ENCODE results near the gene SNTB2.
"Not testable (repeated sequence)": the region's sequence is repeated elsewhere in the genome, so short reads cannot be mapped to it uniquely, and the experiment has no call there.

SNTB2 gene

DNA sequence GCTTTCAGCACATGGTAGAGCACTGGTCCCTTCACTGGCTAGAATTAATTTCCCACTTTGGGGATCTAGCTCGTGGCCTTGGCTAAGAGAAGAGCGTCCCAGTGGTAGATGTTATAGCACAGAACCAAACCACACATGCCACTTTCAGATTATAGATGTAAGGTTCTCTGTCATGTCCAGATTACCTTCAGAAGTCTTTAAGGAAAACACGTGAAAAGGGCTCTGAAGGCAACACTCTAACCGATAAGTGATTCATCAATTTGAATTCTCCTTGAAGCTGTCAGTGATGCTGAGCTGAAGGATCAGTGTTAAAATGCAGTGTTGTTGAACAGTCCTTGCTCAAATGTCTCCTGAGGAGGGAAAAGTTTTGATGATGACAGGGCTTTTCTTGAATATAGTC lies 80.7 kb downstream of the SNTB2 start:
- no peaks in the 10 kb centered on the region for H3K27me3 ChIP-seq (ENCODE audit: insufficient read depth, low read length)
- H3K4me3 ChIP-seq (ENCODE audit: low read length), result no peak overlapping the region
- 95% methylated on average over 4 of the region's 4 CpGs for WGBS
- no peak overlapping the region for H3K27ac ChIP-seq (ENCODE audit: low read depth, low read length)
- peaks cover 33% of the 10 kb centered on the region for H3K36me3 ChIP-seq (ENCODE audit: insufficient read depth, low read length)
- H3K9ac ChIP-seq (ENCODE audit: low read depth, low read length), result no peak overlapping the region
- no peaks in the 10 kb centered on the region for H3K9me3 ChIP-seq (ENCODE audit: insufficient read depth, low read depth, low read length)
- H3K4me1 ChIP-seq (ENCODE audit: insufficient read depth, low read length), result no peaks in the 10 kb centered on the region

DNA sequence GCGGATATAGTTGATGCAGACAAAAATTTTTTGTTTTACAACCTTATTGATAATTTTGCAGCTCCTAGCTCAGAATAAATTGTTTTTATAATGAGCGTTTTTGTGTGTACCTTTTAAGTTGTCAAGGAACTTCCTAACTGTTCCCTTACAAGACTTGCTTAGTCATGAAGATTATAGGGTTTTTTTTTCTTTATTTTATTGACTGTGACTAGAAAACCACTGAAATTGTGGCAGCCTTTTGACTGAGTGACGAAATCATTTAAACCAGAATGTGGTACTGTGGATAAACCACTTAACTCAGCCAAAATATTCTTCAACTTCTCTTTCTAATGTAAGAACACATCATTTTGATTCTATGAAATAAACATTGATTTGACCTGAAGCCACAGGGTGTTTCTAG lies 83.4 kb downstream of the SNTB2 start:
- H3K9ac ChIP-seq (ENCODE audit: low read depth, low read length), result no peak overlapping the region
- H3K9me3 ChIP-seq (ENCODE audit: insufficient read depth, low read depth, low read length), result no peaks in the 10 kb centered on the region
- no peak overlapping the region for H3K4me3 ChIP-seq (ENCODE audit: low read length)
- H3K27me3 ChIP-seq (ENCODE audit: insufficient read depth, low read length), result no peaks in the 10 kb centered on the region
- peaks cover 33% of the 10 kb centered on the region for H3K36me3 ChIP-seq (ENCODE audit: insufficient read depth, low read length)
- no peak overlapping the region for H3K27ac ChIP-seq (ENCODE audit: low read depth, low read length)
- 93% methylated on average over 2 of the region's 3 CpGs for WGBS
- no peaks in the 10 kb centered on the region for H3K4me1 ChIP-seq (ENCODE audit: insufficient read depth, low read length)

DNA sequence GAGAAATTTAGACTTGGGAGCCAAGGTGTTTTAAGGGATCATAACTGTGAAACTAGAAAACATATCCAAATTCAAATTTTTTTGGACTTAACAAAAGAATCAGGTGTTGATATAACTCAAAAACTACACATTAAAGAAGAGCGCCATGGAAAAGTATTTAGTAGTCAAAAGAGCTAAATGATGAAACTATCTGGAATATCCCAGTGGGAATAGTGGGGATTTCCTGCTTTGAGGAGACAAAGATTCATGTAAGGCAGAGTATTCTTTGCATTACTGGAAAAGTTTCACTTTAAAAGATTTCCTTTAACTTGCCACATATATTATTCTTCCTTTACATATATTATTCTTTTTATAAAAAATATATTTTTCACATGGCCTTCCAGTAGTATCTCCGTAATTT lies 83.9 kb downstream of the SNTB2 start:
- WGBS, result 93% methylated on average over 2 of the region's 2 CpGs
- Histone ChIP-seq H3K9ac (ENCODE audit: low read depth, low read length) (no peak overlapping the region), H3K9me3 (ENCODE audit: insufficient read depth, low read depth, low read length) (no peaks in the 10 kb centered on the region), H3K4me3 (ENCODE audit: low read length) (no peak overlapping the region), H3K4me1 (ENCODE audit: insufficient read depth, low read length) (no peaks in the 10 kb centered on the region), H3K36me3 (ENCODE audit: insufficient read depth, low read length) (peaks cover 33% of the 10 kb centered on the region), H3K27ac (ENCODE audit: low read depth, low read length) (no peak overlapping the region), H3K27me3 (ENCODE audit: insufficient read depth, low read length) (no peaks in the 10 kb centered on the region)

DNA sequence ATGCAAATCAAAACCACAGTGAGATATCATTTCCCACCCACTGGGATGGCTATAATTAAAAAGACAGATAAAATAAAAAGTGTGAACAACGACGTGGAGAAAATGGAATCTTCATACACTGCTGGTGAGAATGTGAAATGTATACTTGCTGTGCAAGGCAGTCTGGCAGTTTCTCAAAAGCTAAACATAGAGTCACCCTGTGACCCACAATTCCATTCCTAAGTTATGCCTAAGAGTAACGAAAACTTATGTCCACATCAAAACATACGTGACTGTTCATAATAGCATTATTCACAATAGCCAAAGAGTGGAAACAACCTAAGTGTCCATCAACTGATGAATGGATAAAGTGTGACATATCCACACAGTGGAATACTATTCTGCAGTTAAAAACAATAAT lies 86.0 kb downstream of the SNTB2 start:
- Histone ChIP-seq H3K9ac (ENCODE audit: low read depth, low read length) (no peak overlapping the region), H3K4me3 (ENCODE audit: low read length) (no peak overlapping the region), H3K4me1 (ENCODE audit: insufficient read depth, low read length) (no peaks in the 10 kb centered on the region), H3K27me3 (ENCODE audit: insufficient read depth, low read length) (no peaks in the 10 kb centered on the region), H3K36me3 (ENCODE audit: insufficient read depth, low read length) (peaks cover 33% of the 10 kb centered on the region), H3K9me3 (ENCODE audit: insufficient read depth, low read depth, low read length) (no peaks in the 10 kb centered on the region), H3K27ac (ENCODE audit: low read depth, low read length) (no peak overlapping the region)
- WGBS, result 97% methylated on average over 4 of the region's 4 CpGs

DNA sequence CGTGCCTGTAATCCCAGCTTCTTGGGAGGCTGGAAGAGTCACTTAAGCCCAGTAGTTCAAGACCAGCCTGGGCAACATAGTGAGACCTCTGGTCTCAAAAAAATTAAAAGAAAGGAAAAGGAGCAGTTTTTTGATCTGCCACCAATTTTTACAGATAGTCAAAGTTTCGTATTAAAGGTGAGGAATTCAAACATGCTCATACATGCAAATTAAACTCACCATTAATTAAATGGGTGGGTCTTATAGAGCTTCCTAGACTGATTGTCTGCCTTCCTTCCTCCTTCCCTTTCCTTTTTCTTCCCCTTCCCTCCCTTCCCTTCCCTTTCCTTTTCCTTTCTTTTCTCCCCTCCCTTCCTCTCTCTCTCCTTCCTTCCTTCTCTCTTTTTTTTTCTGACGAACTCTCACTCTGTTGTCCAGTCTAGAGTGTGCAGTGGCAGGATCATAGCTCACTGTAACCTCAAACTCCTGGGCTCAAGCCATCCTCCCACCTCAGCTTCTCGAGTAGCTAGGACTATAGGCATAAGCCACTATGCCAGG lies 87.8 kb downstream of the SNTB2 start:
- Histone ChIP-seq H3K9me3 (ENCODE audit: insufficient read depth, low read depth, low read length) (0 out of 2 replicates have a peak, but pooled peaks cover 3% of the 10 kb centered on the region), H3K36me3 (ENCODE audit: insufficient read depth, low read length) (peaks cover 30% of the 10 kb centered on the region), H3K4me1 (ENCODE audit: insufficient read depth, low read length) (no peaks in the 10 kb centered on the region), H3K27ac (ENCODE audit: low read depth, low read length) (no peak overlapping the region), H3K4me3 (ENCODE audit: low read length) (no peak overlapping the region), H3K9ac (ENCODE audit: low read depth, low read length) (no peak overlapping the region), H3K27me3 (ENCODE audit: insufficient read depth, low read length) (no peaks in the 10 kb centered on the region)
- 86% methylated on average over 3 of the region's 4 CpGs for WGBS

DNA sequence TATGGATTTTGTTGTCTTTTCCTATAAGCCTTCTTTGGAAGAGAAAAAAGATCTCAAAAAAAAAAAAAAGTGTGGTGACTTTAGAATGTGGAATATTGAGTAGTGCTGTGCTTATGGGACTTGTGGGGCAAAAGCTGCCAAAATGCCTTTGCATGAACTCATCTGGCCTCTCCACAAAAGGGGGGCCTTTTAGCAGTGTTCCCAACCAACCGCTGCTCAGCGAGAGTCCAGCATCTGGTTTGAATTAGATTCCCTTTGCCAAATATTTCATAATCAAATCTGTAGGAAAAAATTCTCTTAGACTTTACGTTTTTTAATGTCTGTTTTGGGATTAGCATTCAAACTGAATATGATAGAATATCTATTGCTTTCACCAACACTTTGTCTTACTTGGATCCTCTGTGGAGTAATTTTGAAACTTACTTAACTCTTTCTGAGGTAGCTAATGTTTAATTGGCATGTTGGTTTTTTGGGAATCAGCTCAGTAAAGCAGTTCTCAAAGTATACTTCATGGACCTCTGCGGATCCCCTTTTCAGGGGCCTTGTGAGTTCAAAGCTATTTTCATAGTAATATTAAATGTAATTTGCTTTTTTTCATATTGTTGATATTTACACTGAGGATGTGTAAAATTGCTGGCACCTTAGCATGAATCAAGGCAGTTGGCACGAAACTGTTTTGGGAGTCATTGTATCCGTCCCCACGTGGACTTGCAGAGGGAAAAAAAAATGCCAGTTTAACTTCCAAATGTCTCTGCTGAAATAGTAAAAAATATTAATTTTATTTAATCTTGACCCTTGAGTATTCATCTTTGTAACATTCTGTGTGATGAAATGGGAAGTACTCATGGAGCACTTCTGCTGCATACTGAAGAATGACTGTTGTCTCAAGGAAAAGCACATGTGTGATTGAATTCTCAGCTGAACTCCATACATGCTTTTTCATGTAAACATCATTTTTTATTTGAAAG lies 89.5 kb downstream of the SNTB2 start:
- Histone ChIP-seq H3K36me3 (ENCODE audit: insufficient read depth, low read length) (peaks cover 14% of the 10 kb centered on the region), H3K4me3 (ENCODE audit: low read length) (no peak overlapping the region), H3K27ac (ENCODE audit: low read depth, low read length) (no peak overlapping the region), H3K9ac (ENCODE audit: low read depth, low read length) (no peak overlapping the region), H3K27me3 (ENCODE audit: insufficient read depth, low read length) (no peaks in the 10 kb centered on the region), H3K4me1 (ENCODE audit: insufficient read depth, low read length) (no peaks in the 10 kb centered on the region), H3K9me3 (ENCODE audit: insufficient read depth, low read depth, low read length) (0 out of 2 replicates have a peak, but pooled peaks cover 3% of the 10 kb centered on the region)
- WGBS, result 98% methylated on average over 6 of the region's 7 CpGs

DNA sequence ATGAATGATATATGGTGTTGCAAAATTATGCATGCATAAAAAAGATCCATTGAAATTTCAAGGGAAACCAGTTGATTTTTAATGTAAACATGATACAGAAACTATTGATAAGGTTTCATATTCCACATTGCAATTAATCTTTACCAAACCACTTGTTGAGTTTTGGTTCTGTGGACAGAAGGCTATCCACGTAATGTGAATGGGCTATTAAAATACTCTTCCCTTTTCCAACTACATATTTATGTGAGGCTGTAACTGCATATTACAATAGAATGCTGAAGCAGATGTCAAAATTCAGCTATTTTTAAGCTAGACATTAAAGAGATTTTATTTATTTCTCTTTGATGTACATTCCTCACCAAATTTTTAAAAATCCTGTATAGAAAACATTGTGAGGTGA lies 90.4 kb downstream of the SNTB2 start:
- Histone ChIP-seq H3K36me3 (ENCODE audit: insufficient read depth, low read length) (peaks cover 7% of the 10 kb centered on the region; the same call in 1 of the 2 replicates), H3K27ac (ENCODE audit: low read depth, low read length) (no peak overlapping the region), H3K27me3 (ENCODE audit: insufficient read depth, low read length) (no peaks in the 10 kb centered on the region), H3K9ac (ENCODE audit: low read depth, low read length) (no peak overlapping the region), H3K4me3 (ENCODE audit: low read length) (no peak overlapping the region), H3K9me3 (ENCODE audit: insufficient read depth, low read depth, low read length) (0 out of 2 replicates have a peak, but pooled peaks cover 3% of the 10 kb centered on the region), H3K4me1 (ENCODE audit: insufficient read depth, low read length) (no peaks in the 10 kb centered on the region)
- WGBS, result no CpG with 5 or more reads among the region's 1 CpG

DNA sequence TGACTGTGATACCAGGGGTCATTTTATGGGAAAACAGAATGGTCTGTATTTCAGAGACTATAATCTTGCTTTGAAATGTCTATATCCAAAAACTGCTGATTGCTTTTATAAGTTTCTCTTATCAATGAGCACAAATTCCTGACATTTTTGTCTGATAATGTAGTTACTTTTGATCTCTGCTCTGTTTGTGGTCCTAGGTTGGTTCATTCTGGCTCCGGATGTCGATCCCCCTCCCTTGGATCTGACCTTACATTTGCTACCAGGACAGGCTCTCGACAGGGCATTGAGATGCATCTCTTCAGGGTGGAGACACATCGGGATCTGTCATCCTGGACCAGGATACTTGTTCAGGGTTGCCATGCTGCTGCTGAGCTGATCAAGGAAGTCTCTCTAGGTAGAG lies 96.9 kb downstream of the SNTB2 start:
- no peak overlapping the region for H3K9ac ChIP-seq (ENCODE audit: low read depth, low read length)
- H3K27ac ChIP-seq (ENCODE audit: low read depth, low read length), result no peak overlapping the region
- no peaks in the 10 kb centered on the region for H3K4me1 ChIP-seq (ENCODE audit: insufficient read depth, low read length)
- H3K27me3 ChIP-seq (ENCODE audit: insufficient read depth, low read length), result no peaks in the 10 kb centered on the region
- no peak overlapping the region for H3K4me3 ChIP-seq (ENCODE audit: low read length)
- peaks cover 28% of the 10 kb centered on the region for H3K36me3 ChIP-seq (ENCODE audit: insufficient read depth, low read length)
- WGBS, result 94% methylated on average over 4 of the region's 4 CpGs
- H3K9me3 ChIP-seq (ENCODE audit: insufficient read depth, low read depth, low read length), result 0 out of 2 replicates have a peak, but pooled peaks cover 3% of the 10 kb centered on the region

DNA sequence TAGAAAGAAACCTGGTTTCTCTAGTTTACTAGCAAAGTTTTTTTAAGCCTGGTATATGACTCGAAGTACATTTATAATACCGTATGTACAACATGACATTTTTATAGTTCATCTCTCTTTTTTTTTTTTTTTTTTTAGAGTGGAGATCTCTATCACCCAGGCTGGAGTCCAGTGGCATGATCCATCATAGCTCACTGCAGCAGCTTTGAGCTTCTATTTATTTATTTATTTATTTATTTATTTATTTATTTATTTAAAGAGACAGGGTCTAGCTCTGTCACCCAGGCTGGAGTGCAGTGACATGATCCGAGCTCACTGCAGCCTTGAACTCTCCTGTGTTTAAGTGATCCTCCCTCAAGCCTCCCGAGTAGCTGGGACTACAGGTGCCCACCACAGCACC lies 98.3 kb downstream of the SNTB2 start:
- H3K4me3 ChIP-seq (ENCODE audit: low read length), result no peak overlapping the region
- H3K9ac ChIP-seq (ENCODE audit: low read depth, low read length), result no peak overlapping the region
- no peak overlapping the region for H3K27ac ChIP-seq (ENCODE audit: low read depth, low read length)
- 91% methylated on average over 4 of the region's 4 CpGs for WGBS
- H3K27me3 ChIP-seq (ENCODE audit: insufficient read depth, low read length), result no peaks in the 10 kb centered on the region
- peaks cover 28% of the 10 kb centered on the region for H3K36me3 ChIP-seq (ENCODE audit: insufficient read depth, low read length)
- H3K9me3 ChIP-seq (ENCODE audit: insufficient read depth, low read depth, low read length), result no peaks in the 10 kb centered on the region
- no peaks in the 10 kb centered on the region for H3K4me1 ChIP-seq (ENCODE audit: insufficient read depth, low read length)

DNA sequence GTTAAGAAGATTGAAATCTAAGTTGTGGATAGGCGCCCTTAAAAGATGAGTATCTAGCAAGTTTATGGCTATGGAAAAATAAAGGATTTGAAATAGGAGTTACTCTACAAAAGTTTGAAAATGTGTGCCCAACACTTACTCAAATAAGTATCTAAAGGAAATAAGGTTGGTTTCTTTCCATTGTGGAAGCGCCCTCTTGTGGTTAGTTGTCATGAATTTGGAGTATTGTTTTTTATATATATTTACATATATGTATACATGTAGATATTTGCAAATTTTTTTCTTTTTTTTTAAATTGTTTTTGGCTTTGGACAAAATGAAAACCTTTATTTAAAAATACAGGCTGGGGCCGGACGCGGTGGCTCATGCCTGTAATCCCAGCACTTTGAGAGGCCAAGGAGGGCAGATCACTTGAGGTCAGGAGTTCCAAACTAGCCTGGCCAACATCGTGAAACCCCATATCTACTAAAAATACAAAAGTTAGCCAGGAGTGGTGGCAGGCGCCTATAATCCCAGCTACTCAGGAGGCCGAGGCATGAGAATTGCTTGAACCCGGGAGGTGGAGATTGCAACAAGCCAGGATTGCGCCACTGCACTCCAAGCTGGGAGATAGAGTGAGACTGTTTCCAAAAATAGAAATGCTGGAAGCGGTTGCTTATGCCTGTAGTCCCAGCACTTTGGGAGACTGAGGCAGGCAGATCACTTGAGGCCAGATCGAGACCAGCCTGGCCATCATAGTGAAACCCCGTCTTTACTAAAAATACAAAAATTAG lies 100.2 kb downstream of the SNTB2 start:
- Histone ChIP-seq H3K36me3 (ENCODE audit: insufficient read depth, low read length) (peaks cover 28% of the 10 kb centered on the region), H3K9ac (ENCODE audit: low read depth, low read length) (no peak overlapping the region), H3K4me3 (ENCODE audit: low read length) (no peak overlapping the region), H3K4me1 (ENCODE audit: insufficient read depth, low read length) (no peaks in the 10 kb centered on the region), H3K27me3 (ENCODE audit: insufficient read depth, low read length) (no peaks in the 10 kb centered on the region), H3K27ac (ENCODE audit: low read depth, low read length) (no peak overlapping the region), H3K9me3 (ENCODE audit: insufficient read depth, low read depth, low read length) (no peaks in the 10 kb centered on the region)
- 94% methylated on average over 12 of the region's 13 CpGs for WGBS

DNA sequence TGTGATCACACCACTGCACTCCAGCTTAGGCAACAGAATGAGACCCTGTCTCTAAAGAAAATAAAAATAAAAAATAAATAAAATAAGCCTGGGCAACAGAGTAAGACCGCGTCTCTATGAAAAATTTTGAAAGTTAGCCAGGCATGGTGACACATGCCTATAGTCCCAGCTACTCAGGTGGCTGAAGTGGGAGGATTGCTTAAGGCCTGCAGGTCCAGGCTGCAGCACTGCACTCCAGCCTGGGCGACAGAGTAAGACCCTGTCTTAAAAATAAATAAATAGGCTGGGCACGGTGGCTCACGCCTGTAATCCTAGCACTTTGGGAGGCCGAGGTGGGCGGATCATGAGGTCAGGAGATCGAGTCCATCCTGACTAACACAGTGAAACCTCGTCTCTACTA lies 104.7 kb downstream of the SNTB2 start:
- H3K9ac ChIP-seq (ENCODE audit: low read depth, low read length); H3K27me3 ChIP-seq (ENCODE audit: insufficient read depth, low read length); H3K27ac ChIP-seq (ENCODE audit: low read depth, low read length); H3K9me3 ChIP-seq (ENCODE audit: insufficient read depth, low read depth, low read length); H3K4me1 ChIP-seq (ENCODE audit: insufficient read depth, low read length); H3K4me3 ChIP-seq (ENCODE audit: low read length): not testable (repeated sequence)
- H3K36me3 ChIP-seq (ENCODE audit: insufficient read depth, low read length), result peaks cover 14% of the 10 kb centered on the region; the same call in 1 of the 2 replicates
- WGBS, result 95% methylated on average over 9 of the region's 9 CpGs

All from HUES64 (cell line).